Measurements from ENCODE around the gene PIGL. TPM values are rescaled to one million over a fixed set of nuclear protein-coding genes. Genes with fewer than 3 reads are reported as not detected.
"Not testable (repeated sequence)": the region's sequence is repeated elsewhere in the genome, so short reads cannot be mapped to it uniquely, and the experiment has no call there.

PIGL gene
- total RNA-seq, 1 donor from 2014 or later = 26.8 TPM

GRCh38 chr17:16301963-16302855 is 85.2 kb downstream of the PIGL start:
- intact Hi-C loops (cut with micrococcal nuclease) = no loop called here

GRCh38 chr17:16302856-16303255 is 85.8 kb downstream of the PIGL start:
- intact Hi-C loops (cut with micrococcal nuclease) = no loop called here

GRCh38 chr17:16304830-16305229 is 87.8 kb downstream of the PIGL start:
- intact Hi-C loops (cut with micrococcal nuclease) = no loop called here

DNA sequence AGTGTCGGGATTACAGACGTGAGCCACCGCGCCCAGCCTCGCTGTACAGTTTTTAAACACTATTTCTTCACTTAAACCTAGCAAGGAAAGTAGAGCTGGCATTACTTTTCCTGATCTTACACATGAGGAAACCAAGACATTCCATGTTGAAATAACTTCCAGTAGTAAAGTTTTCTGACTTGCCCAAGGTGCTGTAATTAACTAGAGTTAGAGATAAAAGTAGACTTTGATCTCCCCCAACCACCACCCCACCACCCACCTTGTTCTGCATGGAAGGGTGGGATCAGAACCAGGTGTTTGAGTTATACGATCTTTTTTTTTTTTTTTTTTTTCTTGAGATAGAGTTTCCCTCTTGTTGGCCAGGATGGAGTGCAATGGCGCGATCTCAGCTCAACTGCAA is 89.2 kb downstream of the PIGL start:
- intact Hi-C loops (cut with micrococcal nuclease) = no loop called here

DNA sequence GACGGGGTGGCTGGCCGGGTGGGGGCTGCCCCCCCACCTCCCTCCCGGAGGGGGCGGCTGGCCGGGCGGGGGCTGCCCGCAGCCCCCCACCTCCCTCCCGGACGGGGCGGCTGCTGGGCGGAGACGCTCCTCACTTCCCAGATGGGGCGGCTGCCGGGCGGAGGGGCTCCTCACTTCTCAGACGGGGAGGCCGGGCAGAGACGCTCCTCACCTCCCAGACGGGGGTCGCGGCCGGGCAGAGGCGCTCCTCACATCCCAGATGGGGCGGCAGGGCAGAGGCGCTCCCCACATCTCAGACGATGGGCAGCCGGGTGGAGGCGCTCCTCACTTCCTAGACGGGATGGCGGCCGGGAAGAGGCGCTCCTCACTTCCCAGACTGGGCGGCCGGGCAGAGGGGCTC is 95.1 kb downstream of the PIGL start:
- intact Hi-C loops (cut with micrococcal nuclease) = not testable (repeated sequence)

DNA sequence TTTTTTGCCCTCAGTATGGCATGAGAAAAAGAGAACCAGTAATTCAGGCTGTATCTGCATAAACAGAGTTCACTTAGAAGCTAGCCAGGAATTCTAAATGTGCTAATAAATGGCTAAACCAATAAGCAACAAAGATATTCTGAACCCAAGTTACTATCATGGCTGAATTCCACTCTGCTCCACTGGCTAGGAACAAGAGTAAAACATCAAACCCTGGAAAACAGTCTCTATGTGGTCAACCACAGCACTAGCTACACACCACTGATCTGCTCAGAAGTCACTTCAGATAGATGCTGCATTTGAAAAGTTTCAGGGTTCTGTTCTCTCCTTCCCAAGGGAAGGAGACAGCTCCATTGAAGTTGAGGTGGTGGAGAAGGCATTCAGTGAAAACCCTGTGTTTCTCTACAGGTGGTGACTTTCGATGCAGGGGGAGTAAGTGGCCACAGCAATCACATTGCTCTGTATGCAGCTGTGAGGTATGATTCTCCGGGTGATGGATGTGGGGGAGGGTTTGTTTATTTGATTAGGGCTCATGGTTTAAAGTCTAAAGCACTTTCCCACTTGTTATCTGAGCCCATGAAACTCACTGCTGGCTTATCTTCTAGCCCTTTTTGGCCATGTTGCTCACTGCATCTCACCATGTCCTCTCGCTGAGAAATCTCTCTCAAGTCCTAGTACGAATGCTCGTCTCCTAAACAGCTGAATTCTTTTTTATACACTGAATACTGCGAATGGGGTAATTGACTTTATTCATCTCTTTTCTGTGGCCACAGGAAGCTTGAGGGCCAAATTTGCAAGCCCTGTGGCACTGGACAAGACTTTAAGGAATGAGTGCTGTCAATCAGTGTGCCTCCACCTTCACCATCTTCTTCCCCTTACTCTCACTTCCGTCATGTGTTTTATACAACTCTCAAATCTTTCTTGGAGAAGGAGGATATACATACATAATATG is 96.4 kb downstream of the PIGL start:
- intact Hi-C loops (cut with micrococcal nuclease) = no loop called here

DNA sequence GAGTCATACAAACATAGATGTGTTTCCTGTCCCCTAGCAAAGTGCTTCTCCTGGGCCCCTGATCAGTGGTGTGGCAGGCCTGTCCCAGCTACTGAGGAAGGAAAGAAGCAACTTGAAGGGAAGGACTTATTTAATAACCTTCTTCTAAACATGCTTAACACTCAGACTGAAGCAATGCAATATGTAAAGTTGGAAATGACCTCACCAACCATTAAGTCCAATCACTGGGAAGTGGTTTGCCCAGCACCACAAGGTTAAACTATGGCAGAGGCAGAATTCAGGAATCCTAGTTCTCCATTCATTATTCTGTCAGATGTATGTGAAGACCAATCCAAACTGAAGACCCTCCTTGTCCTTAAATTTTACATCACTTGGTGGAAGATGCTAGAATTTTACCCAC is 97.2 kb downstream of the PIGL start:
- intact Hi-C loops (cut with micrococcal nuclease) = no loop called here

GRCh38 chr17:16314859-16315258 is 97.8 kb downstream of the PIGL start:
- intact Hi-C loops (cut with micrococcal nuclease) = no loop called here

DNA sequence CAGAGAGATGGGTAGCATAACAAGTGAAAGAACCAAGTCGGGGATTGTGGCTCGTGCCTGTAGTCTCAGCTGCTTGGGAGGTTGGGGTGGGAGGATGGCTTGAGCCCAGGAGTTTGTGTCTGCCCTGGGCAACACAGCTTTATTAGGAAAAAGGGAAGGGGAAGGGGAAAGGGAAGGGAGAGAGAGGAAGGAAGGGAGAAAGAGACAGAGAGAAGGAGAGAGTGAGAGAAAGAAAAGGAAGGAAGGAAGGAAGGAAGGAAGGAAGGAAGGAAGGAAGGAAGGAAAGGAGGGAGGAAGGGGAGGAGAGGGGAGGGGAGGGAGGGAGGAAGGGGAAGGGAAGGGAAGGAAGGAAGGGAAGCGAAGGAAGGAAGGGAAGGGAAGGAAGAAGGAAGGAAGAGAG is 103.0 kb downstream of the PIGL start:
- intact Hi-C loops (cut with micrococcal nuclease) = no loop called here

DNA sequence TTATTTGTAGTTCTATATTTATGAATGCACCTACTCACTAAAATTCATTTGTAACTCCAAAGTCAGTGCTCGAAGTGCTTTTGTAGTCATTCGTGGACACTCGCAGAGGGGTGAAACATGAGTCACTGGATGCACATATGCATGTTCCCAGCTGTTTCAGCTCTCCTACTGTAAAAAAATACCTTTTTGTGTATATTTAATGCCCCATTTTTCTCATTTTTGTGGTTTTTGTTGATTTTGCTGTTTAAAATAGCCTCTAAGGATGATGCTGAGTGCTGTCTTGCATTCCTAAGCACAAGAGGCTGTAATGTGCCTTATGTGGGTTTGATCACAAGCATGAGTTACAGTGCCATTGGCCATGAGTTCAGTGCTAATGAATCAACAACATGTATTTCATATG is 105.6 kb downstream of the PIGL start:
- intact Hi-C loops (cut with micrococcal nuclease) = no loop called here

DNA sequence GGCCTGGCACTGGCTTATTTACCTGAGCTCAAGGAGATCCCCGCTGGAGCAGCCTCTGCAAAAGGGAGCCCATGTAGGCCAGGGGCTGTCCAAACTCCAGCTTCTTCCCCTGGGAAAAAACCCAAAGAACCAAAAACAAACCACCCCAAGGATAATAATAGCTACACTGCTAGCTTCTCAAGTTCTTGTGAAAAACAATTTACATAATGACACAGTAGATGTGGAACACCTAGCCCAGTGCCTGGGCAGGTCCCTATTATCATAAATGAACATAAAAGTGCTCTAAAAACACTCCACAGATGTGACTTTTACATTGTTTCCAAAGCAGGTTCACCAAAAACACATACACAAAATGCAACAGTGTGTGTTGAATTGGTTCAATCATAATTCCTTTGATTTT is 109.0 kb downstream of the PIGL start:
- intact Hi-C loops (cut with micrococcal nuclease) = no loop called here

GRCh38 chr17:16327018-16327417 is 110.0 kb downstream of the PIGL start:
- intact Hi-C loops (cut with micrococcal nuclease) = no loop called here

GRCh38 chr17:16328997-16329396 is 112.0 kb downstream of the PIGL start:
- intact Hi-C loops (cut with micrococcal nuclease) = no loop called here

DNA sequence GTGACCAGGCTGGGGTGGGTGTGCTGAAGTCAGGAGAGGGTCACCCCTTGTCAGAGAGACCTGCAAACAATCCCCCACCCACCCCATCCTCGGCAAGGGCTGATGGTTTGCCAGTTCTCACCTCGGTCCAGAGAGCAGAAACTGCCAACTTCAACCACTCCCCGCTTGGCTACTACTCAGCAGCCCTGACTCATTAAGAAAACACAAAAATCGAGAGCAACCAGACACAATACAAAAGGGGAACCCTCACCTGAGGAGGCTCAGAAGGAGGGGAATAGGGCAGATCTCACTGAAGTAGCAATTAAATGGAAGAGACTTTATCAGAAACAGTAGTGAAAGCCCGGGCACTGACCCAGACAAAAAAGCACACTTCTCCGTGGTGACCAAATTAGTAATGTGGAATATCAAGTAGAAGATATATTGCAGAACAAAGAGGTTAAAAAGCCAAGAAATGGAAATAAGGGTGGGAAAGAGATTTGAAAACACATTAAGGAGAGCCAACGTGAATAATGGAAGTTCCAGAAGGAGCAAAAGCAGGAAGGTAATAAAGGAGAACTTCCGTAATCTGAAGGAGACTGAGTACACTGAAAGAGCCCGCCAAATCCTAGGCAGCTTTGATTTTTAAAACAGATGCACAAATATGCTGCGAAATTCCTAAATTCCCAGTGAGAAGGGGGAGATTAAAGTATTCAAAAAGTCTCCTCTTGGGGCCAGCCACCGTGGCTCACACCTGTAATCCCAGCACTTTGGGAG is 112.7 kb downstream of the PIGL start:
- intact Hi-C loops (cut with micrococcal nuclease) = no loop called here

DNA sequence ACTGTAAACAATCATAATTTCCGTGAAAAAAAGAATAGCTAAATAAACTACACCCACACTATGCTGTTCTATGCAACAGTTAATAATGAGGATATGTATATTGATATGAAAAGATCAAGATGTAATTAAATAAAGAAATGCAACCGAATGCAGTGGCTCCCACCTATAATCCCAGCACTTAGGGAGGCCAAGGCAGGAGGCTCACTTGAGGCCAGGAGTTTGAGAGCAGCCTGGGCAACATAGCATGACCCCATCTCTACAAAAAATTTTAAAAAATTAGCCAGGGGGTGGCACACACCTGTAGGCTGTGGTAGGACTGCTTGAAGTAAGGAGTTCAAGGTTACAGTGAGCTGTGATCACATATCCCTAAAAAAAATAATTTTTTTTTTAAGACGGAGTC is 121.4 kb downstream of the PIGL start:
- intact Hi-C loops (cut with micrococcal nuclease) = no loop called here

DNA sequence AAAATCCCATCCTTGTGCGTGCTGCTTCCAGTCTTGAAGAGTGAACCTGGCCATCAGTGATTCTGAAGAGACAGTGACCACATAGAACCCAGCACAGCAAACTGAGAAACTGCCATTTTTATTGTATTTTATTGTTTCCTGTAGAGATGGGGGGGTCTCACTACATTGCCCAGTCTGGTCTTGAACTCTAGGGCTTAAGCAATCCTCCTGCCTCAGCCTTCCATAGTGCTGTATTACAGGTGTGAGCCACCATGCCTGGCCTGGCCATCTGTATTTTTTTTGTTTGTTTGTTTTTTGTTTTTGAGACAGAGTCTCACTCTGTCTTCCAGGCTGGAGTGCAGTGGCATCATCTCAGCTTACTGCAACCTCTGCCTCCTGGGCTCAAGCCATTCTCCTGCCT is 122.4 kb downstream of the PIGL start:
- intact Hi-C loops (cut with micrococcal nuclease) = no loop called here

GRCh38 chr17:16339959-16340358 is 122.9 kb downstream of the PIGL start:
- intact Hi-C loops (cut with micrococcal nuclease) = no loop called here

DNA sequence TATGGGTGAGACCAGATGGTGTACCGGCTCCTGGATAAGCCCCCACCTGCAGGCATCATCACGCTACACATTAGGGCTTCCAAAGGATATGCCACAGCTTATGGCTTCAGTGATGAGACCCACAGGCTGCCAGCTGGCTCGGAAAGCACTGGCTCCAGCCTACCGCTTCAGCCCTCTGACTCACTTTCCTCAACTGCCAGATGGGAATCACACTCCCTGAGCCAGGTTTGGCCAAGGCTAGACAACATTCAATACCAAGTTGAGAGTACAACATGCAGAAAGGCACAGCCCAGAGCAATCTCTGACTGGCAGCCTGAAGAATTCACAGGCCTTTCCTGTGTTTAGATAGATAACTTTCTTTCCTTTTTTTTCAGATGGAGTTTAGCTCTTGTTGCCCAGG is 126.0 kb downstream of the PIGL start:
- intact Hi-C loops (cut with micrococcal nuclease) = no loop called here

DNA sequence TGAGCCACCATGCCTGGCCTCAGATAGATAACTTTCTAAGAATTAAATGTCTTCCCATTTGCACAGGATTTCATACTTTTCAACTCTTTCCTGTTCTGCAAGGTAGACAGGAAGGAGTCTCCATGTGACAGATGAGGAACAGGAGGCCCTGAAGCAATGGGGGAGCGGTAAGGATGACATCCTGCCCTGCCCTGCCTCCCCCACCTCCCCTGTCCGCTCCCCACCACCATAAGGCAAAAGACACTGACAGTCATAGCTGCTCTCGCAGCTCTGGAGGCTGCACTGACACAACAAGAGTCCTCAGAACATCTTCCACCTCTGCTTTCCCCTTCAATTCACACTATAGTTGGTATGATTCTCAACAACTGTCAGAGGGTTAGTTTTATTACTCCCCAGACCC is 126.6 kb downstream of the PIGL start:
- intact Hi-C loops (cut with micrococcal nuclease) = no loop called here

DNA sequence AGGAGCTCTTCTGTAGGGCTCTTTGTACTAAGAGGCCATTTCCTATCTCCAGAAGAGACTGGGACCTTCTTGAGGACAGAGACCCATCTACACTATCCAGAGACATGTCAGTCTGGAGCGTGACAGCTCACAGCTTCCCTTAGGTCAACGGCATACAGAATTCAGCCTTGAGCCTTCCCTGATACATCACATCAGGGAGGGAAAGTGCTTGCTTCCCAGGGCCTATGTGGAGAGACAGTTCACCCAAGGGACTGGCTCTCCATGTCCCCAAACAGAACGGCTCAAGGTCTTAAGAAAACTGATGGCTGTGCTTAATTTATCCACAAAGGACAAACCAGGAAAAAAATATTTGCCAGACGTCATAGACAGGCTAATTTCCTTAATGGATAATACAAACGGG is 128.6 kb downstream of the PIGL start:
- intact Hi-C loops (cut with micrococcal nuclease) = no loop called here

GRCh38 chr17:16346721-16347271 is 129.8 kb downstream of the PIGL start:
- intact Hi-C loops (cut with micrococcal nuclease) = no loop called here
